Calu3 (cell line): ENCODE data around the gene PARP14. TPM values are rescaled to one million over a fixed set of nuclear protein-coding genes. Genes with fewer than 3 reads are reported as not detected.
"Not testable (repeated sequence)": the region's sequence is repeated elsewhere in the genome, so short reads cannot be mapped to it uniquely, and the experiment has no call there.

Source experiments
- BruUV-seq: library from RNA; stranded (reverse); fragments of 400-500 nt; replicated peaks from 2 replicates; lab custom pipeline; 2021; lab: Mats Ljungman, UMichigan
- CTCF ChIA-PET: fragments of 300-600 bp; sonication (Branson Sonifier 250); formaldehyde crosslinking; loops from one replicate; lab custom pipeline; 2022; ENCODE audit warnings: antibody characterized with exemption; lab: Charles Lee
- DNase-seq: peaks from one replicate; pipeline ENCODE4 v3.0.0; 2022
- H3K27ac Mint-ChIP-seq: one replicate; pipeline ENCODE4 v1.8.0; 2022; ENCODE audit warnings: mixed read lengths; ENCODE audit not compliant: unreplicated experiment
- H3K27me3 Mint-ChIP-seq: one replicate; pipeline ENCODE4 v1.8.0; 2022; ENCODE audit warnings: mixed read lengths; ENCODE audit not compliant: unreplicated experiment
- H3K36me3 Mint-ChIP-seq: one replicate; pipeline ENCODE4 v1.8.0; 2022; ENCODE audit warnings: mild to moderate bottlenecking, moderate library complexity, mixed read lengths; ENCODE audit not compliant: insufficient read depth, unreplicated experiment
- H3K4me1 Mint-ChIP-seq: one replicate; pipeline ENCODE4 v1.8.0; 2022; ENCODE audit warnings: mild to moderate bottlenecking, low read depth, mixed read lengths; ENCODE audit not compliant: unreplicated experiment
- H3K4me3 Mint-ChIP-seq: one replicate; pipeline ENCODE4 v1.8.0; 2022; ENCODE audit warnings: mild to moderate bottlenecking, low read depth, moderate library complexity, mixed read lengths; ENCODE audit not compliant: unreplicated experiment
- H3K9me3 Mint-ChIP-seq: one replicate; pipeline ENCODE4 v1.8.0; 2022; ENCODE audit warnings: low read depth, mixed read lengths; ENCODE audit not compliant: unreplicated experiment
- intact Hi-C: fragments of 100-400 bp; cut with micrococcal nuclease; formaldehyde crosslinking; loops from one replicate; pipeline ENCODE4 v1.10.0; 2022; ENCODE audit not compliant: unreplicated experiment
- total RNA-seq: library from RNA; stranded (reverse); gene quantifications from 2 replicates; pipeline ENCODE4 v1.2.3, GENCODE V29; 2022
- TF ChIP-seq, protein P1 (sequence below): fragments of 200-600 bp; IDR thresholded peaks from one replicate; pipeline ENCODE4 v1.8.0; 2022; ENCODE audit warnings: antibody characterized with exemption; ENCODE audit not compliant: unreplicated experiment

The PARP14 gene
- total RNA-seq, 1 experiment from 2014 or later: 95.5 TPM

- CTCF ChIA-PET: no interaction called here
- H3K4me3 Mint-ChIP-seq: no peak overlapping the region
- TF ChIP-seq, protein P1, sequence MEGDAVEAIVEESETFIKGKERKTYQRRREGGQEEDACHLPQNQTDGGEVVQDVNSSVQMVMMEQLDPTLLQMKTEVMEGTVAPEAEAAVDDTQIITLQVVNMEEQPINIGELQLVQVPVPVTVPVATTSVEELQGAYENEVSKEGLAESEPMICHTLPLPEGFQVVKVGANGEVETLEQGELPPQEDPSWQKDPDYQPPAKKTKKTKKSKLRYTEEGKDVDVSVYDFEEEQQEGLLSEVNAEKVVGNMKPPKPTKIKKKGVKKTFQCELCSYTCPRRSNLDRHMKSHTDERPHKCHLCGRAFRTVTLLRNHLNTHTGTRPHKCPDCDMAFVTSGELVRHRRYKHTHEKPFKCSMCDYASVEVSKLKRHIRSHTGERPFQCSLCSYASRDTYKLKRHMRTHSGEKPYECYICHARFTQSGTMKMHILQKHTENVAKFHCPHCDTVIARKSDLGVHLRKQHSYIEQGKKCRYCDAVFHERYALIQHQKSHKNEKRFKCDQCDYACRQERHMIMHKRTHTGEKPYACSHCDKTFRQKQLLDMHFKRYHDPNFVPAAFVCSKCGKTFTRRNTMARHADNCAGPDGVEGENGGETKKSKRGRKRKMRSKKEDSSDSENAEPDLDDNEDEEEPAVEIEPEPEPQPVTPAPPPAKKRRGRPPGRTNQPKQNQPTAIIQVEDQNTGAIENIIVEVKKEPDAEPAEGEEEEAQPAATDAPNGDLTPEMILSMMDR: no peak
- no peaks in the 10 kb centered on the region for H3K9me3 Mint-ChIP-seq
- H3K27me3 Mint-ChIP-seq: no peaks in the 10 kb centered on the region
- H3K27ac Mint-ChIP-seq: no peak overlapping the region
- no peaks in the 10 kb centered on the region for H3K4me1 Mint-ChIP-seq
- no TSS peak for BruUV-seq
- H3K36me3 Mint-ChIP-seq: peaks cover 28% of the 10 kb centered on the region
- intact Hi-C loops: no loop called here
- no peak for DNase-seq
Measured at GRCh38 chr3:122705379-122705778, 24.7 kb downstream of the PARP14 start.

DNA sequence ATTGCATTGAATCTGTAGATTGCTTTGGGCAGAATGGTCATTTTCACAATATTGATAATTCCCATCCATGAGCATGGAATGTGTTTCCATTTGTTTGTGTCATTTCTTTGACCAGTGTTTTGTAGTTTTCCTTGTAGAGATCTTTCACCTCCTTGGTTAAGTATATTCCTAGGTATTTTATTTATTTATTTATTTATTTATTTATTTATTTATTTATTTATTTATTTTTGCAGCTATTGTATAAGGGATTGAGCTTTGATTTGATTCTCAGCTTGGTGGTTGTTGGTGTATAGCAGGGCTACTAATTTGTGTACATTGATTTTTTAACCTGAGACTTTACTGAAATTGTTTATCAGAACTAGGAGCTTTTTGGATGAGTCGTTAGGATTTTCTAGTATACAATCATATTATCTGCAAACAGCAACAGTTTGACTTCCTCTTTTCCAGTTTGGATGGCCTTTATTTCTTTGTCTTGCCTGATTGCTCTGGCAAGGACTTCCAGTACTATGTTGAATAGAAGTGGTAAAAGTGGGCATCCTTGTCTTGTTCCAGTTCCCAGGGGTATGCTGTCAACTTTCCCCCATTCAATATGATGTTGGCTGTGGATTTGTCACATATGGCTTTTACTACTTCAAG is 30.1 kb downstream of the PARP14 start:
- H3K4me3 Mint-ChIP-seq, H3K9me3 Mint-ChIP-seq, BruUV-seq, H3K4me1 Mint-ChIP-seq, H3K27me3 Mint-ChIP-seq, CTCF ChIA-PET, DNase-seq, H3K27ac Mint-ChIP-seq, intact Hi-C loops: not testable (repeated sequence)
- H3K36me3 Mint-ChIP-seq: peaks cover 25% of the 10 kb centered on the region

- DNase-seq: no peak
- no peaks in the 10 kb centered on the region for H3K9me3 Mint-ChIP-seq
- TF ChIP-seq, protein P1: no peak
- CTCF ChIA-PET: no interaction called here
- intact Hi-C loops: no loop called here
- H3K36me3 Mint-ChIP-seq: peaks cover 21% of the 10 kb centered on the region
- no TSS peak for BruUV-seq
- no peaks in the 10 kb centered on the region for H3K4me1 Mint-ChIP-seq
- H3K4me3 Mint-ChIP-seq: no peak overlapping the region
- H3K27me3 Mint-ChIP-seq: no peaks in the 10 kb centered on the region
- H3K27ac Mint-ChIP-seq: no peak overlapping the region
Measured at GRCh38 chr3:122714273-122714672, 33.6 kb downstream of the PARP14 start.

GRCh38 chr3:122716667-122717066 is 36.0 kb downstream of the PARP14 start:
- Mint-ChIP-seq H3K27me3 (no peaks in the 10 kb centered on the region), H3K4me1 (no peaks in the 10 kb centered on the region)
- no TSS peak for BruUV-seq

More at GRCh38 chr3:122716667-122717066, 36.0 kb downstream of the PARP14 start:
- CTCF ChIA-PET: no interaction called here
- DNase-seq: no peak
- Mint-ChIP-seq H3K4me3 (no peak overlapping the region), H3K27ac (no peak overlapping the region), H3K9me3 (no peaks in the 10 kb centered on the region), H3K36me3 (peaks cover 22% of the 10 kb centered on the region)
- TF ChIP-seq, protein P1: no peak
- intact Hi-C loops: no loop called here
